ENCODE results near the gene ACTN3. TPM values are rescaled to one million over a fixed set of nuclear protein-coding genes. Genes with fewer than 3 reads are reported as not detected.

The ACTN3 gene
- total and polyA plus RNA-seq, 2 experiments from 2014 or later, result 6.3 to 7.3 TPM

DNA sequence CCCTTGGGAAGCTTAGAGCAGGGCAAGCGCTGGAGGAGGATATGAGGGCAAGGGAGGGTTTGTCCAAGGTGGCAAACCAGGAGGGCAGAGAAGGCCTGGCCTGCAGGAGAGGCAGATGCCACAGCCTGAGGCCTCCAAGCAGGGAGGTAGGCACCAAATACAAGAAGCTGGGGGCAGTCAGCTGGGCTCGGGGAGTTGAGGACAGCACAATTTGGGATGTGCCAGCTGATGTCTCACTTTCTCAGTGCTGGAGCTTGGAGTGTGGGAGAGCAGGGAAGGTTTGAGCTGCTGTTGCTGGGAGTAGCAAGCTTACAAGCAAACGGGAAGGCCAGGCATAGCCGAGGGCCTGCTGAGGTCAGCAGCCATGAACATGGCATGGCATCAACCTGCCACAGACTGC lies 4.8 kb upstream of the ACTN3 start:
- no peaks in the 10 kb centered on the region; the same call in 1 of the 3 replicates for H3K9me3 Mint-ChIP-seq
- no peak for ATAC-seq
- no peak overlapping the region for H3K4me3 Mint-ChIP-seq
- Histone ChIP-seq H3K9me2 (ENCODE audit: insufficient read depth) (no peaks in the 10 kb centered on the region), H4K20me1 (replicated peaks; ENCODE audit: insufficient read depth) (no peaks in the 10 kb centered on the region), H2AFZ (no peak overlapping the region), H3K4me1 (ENCODE audit: insufficient read depth) (peaks cover 13% of the 10 kb centered on the region), H3F3A (replicated peaks; ENCODE audit: low read depth) (0 out of 2 replicates have a peak, but pooled peaks cover 7% of the 10 kb centered on the region), H3K4me3 (no peak overlapping the region), H3K79me2 (replicated peaks; ENCODE audit: insufficient read depth) (peaks cover 4% of the 10 kb centered on the region; the same call in 1 of the 2 replicates), H3K27me3 (ENCODE audit: insufficient read depth) (no peaks in the 10 kb centered on the region), H3K27ac (ENCODE audit: low read depth) (no peak overlapping the region), H3K36me3 (ENCODE audit: insufficient read depth) (no peaks in the 10 kb centered on the region), H3K4me2 (no peak overlapping the region)
- peaks cover 3% of the 10 kb centered on the region; the same call in 2 of the 3 replicates for H3K36me3 Mint-ChIP-seq (ENCODE audit: low read depth)
- H3K27me3 Mint-ChIP-seq (ENCODE audit: insufficient read depth, low read depth, poor library complexity), result peaks cover 16% of the 10 kb centered on the region
- no peak for TF ChIP-seq CTCF (conservative IDR thresholded peaks at IDR 0.05; ENCODE audit: low read depth in 2 of 2)
- no peak for DNase-seq (ENCODE audit: low spot score)
- H3K4me1 Mint-ChIP-seq, result peaks cover 25% of the 10 kb centered on the region
- no peak overlapping the region for H3K27ac Mint-ChIP-seq

DNA sequence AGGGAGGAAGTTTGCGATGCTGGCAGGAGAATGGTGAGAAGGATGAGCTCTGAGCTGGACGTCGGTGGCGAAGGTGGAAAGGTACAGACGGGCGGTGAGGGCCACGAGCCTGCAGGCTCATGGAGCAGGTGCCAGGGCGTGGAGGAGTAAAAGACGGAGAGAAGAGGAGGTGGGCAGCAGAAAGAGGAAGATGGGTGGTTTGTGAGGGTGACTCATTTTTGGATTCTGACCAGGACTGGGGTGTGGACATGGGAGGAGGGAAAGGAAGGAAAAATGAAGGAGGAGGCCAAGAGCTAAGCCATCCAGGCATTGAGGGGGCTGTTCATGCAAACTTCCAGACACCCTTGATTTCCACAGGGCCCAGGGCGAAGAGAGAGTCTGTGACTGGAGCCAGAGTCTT lies 4.3 kb upstream of the ACTN3 start:
- ATAC-seq (no peak), DNase-seq (ENCODE audit: low spot score) (no peak)
- Mint-ChIP-seq H3K27me3 (ENCODE audit: insufficient read depth, low read depth, poor library complexity) (peaks cover 16% of the 10 kb centered on the region), H3K4me1 (peaks cover 27% of the 10 kb centered on the region), H3K36me3 (ENCODE audit: low read depth) (peaks cover 1% of the 10 kb centered on the region; the same call in 2 of the 3 replicates), H3K4me3 (no peak overlapping the region; the same call in 2 of the 3 replicates), H3K9me3 (no peaks in the 10 kb centered on the region; the same call in 1 of the 3 replicates), H3K27ac (no peak overlapping the region)
- H3K27me3 ChIP-seq (ENCODE audit: insufficient read depth), result no peaks in the 10 kb centered on the region
- H3F3A ChIP-seq (replicated peaks; ENCODE audit: low read depth), result 0 out of 2 replicates have a peak, but pooled peaks cover 7% of the 10 kb centered on the region
- no peaks in the 10 kb centered on the region for H3K36me3 ChIP-seq (ENCODE audit: insufficient read depth)
- no peaks in the 10 kb centered on the region for H4K20me1 ChIP-seq (replicated peaks; ENCODE audit: insufficient read depth)
- H3K4me1 ChIP-seq (ENCODE audit: insufficient read depth), result peaks cover 18% of the 10 kb centered on the region
- H3K79me2 ChIP-seq (replicated peaks; ENCODE audit: insufficient read depth), result peaks cover 4% of the 10 kb centered on the region; the same call in 1 of the 2 replicates
- H3K27ac ChIP-seq (ENCODE audit: low read depth), result no peak overlapping the region
- no peak overlapping the region for H3K4me2 ChIP-seq
- H3K4me3 ChIP-seq, result no peak overlapping the region
- H3K9me2 ChIP-seq (ENCODE audit: insufficient read depth), result no peaks in the 10 kb centered on the region
- H2AFZ ChIP-seq, result no peak overlapping the region
- no peak for TF ChIP-seq ZNF331 (CRISPR knock-in tag; IDR thresholded peaks at IDR 0.05; ENCODE audit: low read depth)
- TF ChIP-seq EZH2phosphoT487 (IDR thresholded peaks at IDR 0.05; ENCODE audit: unreplicated experiment), result no peak
- TF ChIP-seq STAT1 (IDR thresholded peaks at IDR 0.05; ENCODE audit: unreplicated experiment), result no peak
- no peak for TF ChIP-seq JUNB (IDR thresholded peaks at IDR 0.05; ENCODE audit: unreplicated experiment)
- no peak for TF ChIP-seq ZNF462 (CRISPR knock-in tag; IDR thresholded peaks at IDR 0.05)
- no peak for TF ChIP-seq REST (IDR thresholded peaks at IDR 0.05; ENCODE audit: unreplicated experiment)
- TF ChIP-seq ZNF114 (CRISPR knock-in tag; IDR thresholded peaks at IDR 0.05), result no peak
- no peak for TF ChIP-seq CREB1 (CRISPR knock-in tag; IDR thresholded peaks at IDR 0.05; ENCODE audit: low read depth)

All from GM23338 (cell line).